Stimulated activated CD8-positive, alpha-beta memory T cell treated with anti-CD3 and anti-CD28 coated beads, Interleukin-4, amount 100 ng/mL, for 24 hours (primary cell): ENCODE measurements around the gene LZTR1.
A peak's percentile ranks its signal among the peaks of the same experiment; 100 is the strongest.
"Not testable (repeated sequence)": the region's sequence is repeated elsewhere in the genome, so short reads cannot be mapped to it uniquely, and the experiment has no call there.

Source experiments
- DNase-seq: peaks from one replicate; pipeline ENCODE4 v3.0.0-alpha.2; 2020; ENCODE audit warnings: low read depth

LZTR1 gene

GRCh38 chr22:20965888-20966855, 15.9 kb upstream of the LZTR1 start:
- no peak for DNase-seq

- no peak for DNase-seq
Observed at GRCh38 chr22:20966883-20967696, 15.0 kb upstream of the LZTR1 start, which contains the start of gene AIFM3. TSS of gene AIFM3 (plus strand) at chr22:20967255. CDS start at chr22:20967945, 690 bp downstream.

DNA sequence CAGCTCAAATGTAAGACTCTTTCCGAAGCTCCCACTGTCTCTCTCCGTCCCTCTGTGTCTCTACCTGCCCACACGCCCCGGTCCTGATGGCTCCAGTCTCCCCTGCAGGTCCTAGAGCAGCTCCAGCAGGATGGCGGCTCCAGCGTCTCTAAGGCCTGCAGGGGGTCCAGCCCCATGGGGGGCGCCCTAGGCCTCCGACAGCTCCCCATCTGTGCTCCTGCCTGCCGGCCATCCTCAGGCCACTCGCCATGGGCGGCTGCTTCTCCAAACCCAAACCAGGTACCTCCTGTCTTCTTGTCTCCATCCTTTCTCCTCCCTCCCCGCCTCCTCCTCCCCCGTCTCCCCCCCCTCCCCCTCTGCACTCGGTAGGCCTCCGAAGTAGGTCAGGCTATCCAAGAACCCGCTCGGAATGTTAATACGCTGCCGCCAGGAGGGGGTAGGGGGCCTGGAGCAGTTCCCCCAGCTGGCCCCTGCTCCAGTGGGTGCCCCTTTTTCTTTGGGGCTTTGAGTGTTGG, 14.3 kb upstream of the LZTR1 start:
- no peak for DNase-seq

GRCh38 chr22:20968281-20968977, 13.7 kb upstream of the LZTR1 start:
- no peak for DNase-seq

- no peak for DNase-seq
Observed at GRCh38 chr22:20970939-20971657, 11.0 kb upstream of the LZTR1 start.

- DNase-seq, result not testable (repeated sequence)
Observed at GRCh38 chr22:20972014-20972694, 9.9 kb upstream of the LZTR1 start.

GRCh38 chr22:20972933-20973577, 9.0 kb upstream of the LZTR1 start:
- no peak for DNase-seq

DNA sequence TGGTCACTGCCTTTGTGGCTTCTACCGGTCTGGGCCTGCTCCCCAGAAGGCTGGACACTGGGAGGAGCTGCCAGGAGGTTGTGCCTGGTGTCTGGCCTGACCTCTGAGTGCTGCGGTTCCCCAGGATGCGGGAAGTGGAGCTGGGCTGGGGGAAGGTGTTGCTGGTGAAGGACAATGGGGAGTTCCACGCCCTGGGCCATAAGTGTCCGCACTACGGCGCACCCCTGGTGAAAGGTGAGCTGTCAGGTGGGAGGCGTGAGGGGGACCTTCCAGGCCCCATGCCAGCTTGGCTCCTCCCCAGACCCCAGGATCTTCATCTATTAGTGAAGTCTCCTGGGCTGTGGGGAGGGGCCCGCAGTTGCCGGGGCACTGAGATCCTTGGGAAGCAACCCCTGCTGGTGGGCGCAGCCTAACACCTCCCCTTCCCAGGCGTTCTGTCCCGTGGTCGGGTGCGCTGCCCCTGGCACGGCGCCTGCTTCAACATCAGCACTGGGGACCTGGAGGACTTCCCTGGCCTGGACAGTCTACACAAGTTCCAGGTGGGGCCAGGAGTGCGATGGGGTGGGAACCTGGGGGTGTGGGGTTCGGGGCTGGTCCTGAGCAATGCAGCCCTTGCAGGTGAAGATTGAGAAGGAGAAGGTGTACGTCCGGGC, 8.3 kb upstream of the LZTR1 start:
- no peak for DNase-seq

DNA sequence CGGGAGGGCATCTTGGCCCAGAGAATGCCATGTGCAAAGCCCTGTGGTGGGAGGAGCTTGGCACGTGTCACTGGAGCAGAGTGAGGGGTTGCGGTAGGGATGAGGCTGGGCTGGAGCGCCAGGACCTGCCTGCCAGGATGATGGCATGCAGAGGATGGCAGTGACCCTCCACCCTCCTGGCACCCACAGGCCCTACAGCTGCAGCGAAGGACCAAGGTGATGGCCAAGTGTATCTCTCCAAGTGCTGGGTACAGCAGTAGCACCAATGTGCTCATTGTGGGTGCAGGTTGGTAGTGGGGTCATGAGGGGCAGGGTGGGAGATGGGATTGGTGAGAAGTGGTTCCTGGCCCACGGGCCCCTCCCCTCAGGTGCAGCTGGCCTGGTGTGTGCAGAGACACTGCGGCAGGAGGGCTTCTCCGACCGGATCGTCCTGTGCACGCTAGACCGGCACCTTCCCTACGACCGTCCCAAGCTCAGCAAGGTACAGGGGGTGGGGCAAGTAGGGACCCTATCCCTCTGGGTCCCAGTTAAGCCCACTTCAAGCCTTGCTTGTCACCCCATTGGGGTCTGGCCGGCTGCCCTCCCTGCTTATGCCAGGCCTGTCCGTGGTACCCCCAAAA, 7.7 kb upstream of the LZTR1 start:
- DNase-seq, result no peak

- no peak for DNase-seq
Observed at GRCh38 chr22:20975541-20976290, 6.4 kb upstream of the LZTR1 start.

DNA sequence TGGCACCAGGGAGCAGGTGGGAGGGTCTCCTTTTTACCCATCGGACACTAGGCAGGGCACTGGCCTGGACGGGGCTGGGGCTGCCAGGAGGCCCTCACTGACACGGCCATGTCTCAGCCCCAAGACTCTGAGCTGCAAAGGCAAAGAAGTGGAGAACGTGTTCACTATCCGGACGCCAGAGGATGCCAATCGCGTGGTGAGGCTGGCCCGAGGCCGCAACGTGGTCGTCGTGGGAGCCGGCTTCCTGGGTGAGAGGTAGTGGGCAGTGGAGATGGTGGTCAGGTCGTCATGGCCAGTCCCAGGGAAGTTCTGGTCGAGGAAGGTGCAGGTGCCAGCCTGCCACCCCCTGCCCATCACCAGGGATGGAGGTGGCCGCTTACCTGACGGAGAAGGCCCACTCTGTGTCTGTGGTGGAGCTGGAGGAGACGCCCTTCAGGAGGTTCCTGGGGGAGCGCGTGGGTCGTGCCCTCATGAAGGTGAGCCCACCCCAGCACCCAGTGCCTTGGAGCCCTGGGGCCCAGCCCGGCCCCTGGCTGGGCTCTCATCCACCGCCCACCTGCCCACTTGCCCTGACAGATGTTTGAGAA, 5.7 kb upstream of the LZTR1 start:
- no peak for DNase-seq

DNA sequence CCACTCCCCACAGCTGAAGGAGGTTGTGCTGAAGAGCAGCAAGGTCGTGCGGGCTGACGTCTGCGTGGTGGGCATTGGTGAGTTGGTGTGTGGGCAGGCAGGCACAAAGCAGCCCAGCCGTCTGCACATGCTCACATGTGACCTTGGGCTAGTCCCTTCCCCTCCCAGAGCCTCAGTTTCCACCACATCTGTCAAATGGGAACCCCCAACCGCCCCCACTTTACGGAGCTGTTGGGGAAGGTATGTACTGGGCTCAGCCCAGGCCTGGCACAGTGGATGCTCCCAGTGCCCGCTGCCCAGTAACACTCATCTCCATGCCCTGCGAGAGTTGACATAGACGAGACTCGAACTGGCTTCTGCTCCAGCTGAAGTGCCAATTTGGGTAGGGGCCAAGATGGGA, 5.1 kb upstream of the LZTR1 start:
- DNase-seq, result no peak

DNA sequence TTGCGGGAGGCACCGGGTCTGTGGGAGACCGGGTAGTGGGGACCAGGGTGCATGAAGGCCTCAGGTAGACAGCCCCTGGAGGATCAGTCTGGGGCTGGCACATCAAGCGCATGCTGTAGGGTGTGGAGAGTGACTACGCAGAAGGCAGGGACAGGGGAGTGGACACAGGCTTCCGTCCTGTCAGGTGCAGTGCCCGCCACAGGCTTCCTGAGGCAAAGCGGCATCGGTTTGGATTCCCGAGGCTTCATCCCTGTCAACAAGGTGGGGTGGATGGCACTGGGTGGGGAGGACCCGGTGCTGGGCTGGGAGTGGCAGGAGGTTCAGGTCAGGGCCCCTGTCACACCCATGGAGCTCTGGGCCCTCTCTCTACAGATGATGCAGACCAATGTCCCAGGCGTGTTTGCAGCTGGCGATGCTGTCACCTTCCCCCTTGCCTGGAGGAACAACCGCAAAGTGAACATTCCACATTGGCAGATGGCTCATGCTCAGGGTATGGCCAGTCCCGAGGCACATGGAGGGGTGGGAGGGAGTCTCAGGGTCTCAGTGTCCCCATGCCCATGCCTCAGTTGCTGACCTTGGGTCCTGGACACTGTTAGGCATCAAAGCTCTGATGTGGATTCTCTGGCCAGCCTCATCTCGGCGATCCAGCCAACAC, 4.5 kb upstream of the LZTR1 start:
- no peak for DNase-seq

GRCh38 chr22:20978419-20978818, 3.7 kb upstream of the LZTR1 start:
- no peak for DNase-seq

GRCh38 chr22:20979243-20979809, 2.8 kb upstream of the LZTR1 start:
- DNase-seq, result peak; percentile 43

DNA sequence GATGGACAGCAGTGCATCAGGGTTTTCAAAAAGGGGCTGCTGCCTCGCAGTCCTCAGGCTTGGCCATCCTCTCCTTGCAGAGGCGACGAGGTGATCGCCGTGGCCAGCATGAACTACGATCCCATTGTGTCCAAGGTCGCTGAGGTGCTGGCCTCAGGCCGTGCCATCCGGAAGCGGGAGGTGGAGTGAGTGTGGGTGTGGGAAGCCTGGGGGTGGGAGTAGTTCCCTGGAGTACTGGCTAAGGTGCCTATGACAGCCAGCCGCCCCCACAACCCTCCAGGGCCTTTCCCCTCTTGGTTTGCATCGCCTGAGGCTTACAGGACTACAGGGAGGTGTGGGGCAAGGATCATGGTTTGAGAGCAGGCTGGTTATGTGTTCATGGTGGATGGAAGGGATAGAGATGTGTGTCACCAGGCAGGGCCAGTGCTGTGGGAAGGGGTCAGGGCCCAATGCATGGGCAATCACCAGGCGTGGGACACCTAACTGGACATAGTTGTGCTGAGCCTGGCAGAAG, 2.1 kb upstream of the LZTR1 start:
- no peak for DNase-seq

DNA sequence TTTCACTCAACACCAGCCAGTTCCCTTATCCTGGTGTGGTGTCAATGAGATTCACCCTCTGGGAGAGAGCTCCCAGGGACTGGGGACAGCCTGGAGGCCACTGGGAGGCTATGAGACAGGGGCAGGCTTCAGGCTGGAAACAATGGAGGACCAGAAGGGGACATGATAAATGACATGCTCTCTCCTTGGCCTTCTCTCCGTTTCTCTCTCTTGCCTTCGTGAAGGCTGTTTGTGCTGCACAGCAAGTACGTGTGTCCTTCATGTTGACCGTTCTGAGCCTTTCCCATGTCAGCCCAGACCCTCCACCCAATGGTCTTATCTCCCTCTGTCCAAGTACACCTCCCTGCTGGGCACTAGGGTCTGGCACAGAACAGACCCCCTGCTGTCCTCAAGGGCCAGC, 1.6 kb upstream of the LZTR1 start:
- DNase-seq, result no peak
